Measurements from ENCODE around the gene EEF1AKMT3.

The EEF1AKMT3 gene

GRCh38 chr12:57783466-57783801, 11.0 kb downstream of the EEF1AKMT3 start:
- no peak for DNase-seq (ENCODE audit: low spot score)

- DNase-seq (ENCODE audit: low spot score), result no peak
Measured at GRCh38 chr12:57783861-57784260, 11.4 kb downstream of the EEF1AKMT3 start.

- peak; percentile 79 for DNase-seq (ENCODE audit: low spot score)
Measured at GRCh38 chr12:57793920-57794319, 21.5 kb downstream of the EEF1AKMT3 start.

- DNase-seq (ENCODE audit: low spot score), result no peak
Measured at GRCh38 chr12:57795354-57795753, 22.9 kb downstream of the EEF1AKMT3 start.

GRCh38 chr12:57796996-57797395, 24.6 kb downstream of the EEF1AKMT3 start:
- peak; percentile 38 for DNase-seq (ENCODE audit: low spot score)

- DNase-seq (ENCODE audit: low spot score), result no peak
Measured at GRCh38 chr12:57797933-57798332, 25.5 kb downstream of the EEF1AKMT3 start.

- no peak for DNase-seq (ENCODE audit: low spot score)
Measured at GRCh38 chr12:57800965-57801364, 28.6 kb downstream of the EEF1AKMT3 start.

- no peak for DNase-seq (ENCODE audit: low spot score)
Measured at GRCh38 chr12:57802607-57803006, 30.2 kb downstream of the EEF1AKMT3 start.

- peak; percentile 83 for DNase-seq (ENCODE audit: low spot score)
Measured at GRCh38 chr12:57803319-57803893, 31.0 kb downstream of the EEF1AKMT3 start.

- no peak for DNase-seq (ENCODE audit: low spot score)
Measured at GRCh38 chr12:57806677-57807076, 34.3 kb downstream of the EEF1AKMT3 start.

- no peak for DNase-seq (ENCODE audit: low spot score)
Measured at GRCh38 chr12:57807285-57807684, 34.9 kb downstream of the EEF1AKMT3 start.

GRCh38 chr12:57808351-57808750, 35.9 kb downstream of the EEF1AKMT3 start:
- no peak for DNase-seq (ENCODE audit: low spot score)

- DNase-seq (ENCODE audit: low spot score), result no peak
Measured at GRCh38 chr12:57809425-57809824, 37.0 kb downstream of the EEF1AKMT3 start.

GRCh38 chr12:57810450-57810849, 38.0 kb downstream of the EEF1AKMT3 start:
- DNase-seq (ENCODE audit: low spot score), result no peak

GRCh38 chr12:57811028-57811755, 38.8 kb downstream of the EEF1AKMT3 start:
- DNase-seq (ENCODE audit: low spot score), result no peak

- no peak for DNase-seq (ENCODE audit: low spot score)
Measured at GRCh38 chr12:57813111-57813970, 40.9 kb downstream of the EEF1AKMT3 start.

- DNase-seq (ENCODE audit: low spot score), result no peak
Measured at GRCh38 chr12:57813971-57814772, 41.8 kb downstream of the EEF1AKMT3 start.

GRCh38 chr12:57815177-57816000, 43.0 kb downstream of the EEF1AKMT3 start:
- no peak for DNase-seq (ENCODE audit: low spot score)

- no peak for DNase-seq (ENCODE audit: low spot score)
Measured at GRCh38 chr12:57816001-57816854, 43.8 kb downstream of the EEF1AKMT3 start.

GRCh38 chr12:57816855-57817151, 44.4 kb downstream of the EEF1AKMT3 start:
- DNase-seq (ENCODE audit: low spot score), result peak; percentile 76

Data from GM03348 (cell line).